H1 (cell line): ENCODE results near the gene TUT4. TPM values are rescaled to one million over a fixed set of nuclear protein-coding genes. Genes with fewer than 3 reads are reported as not detected.

ENCODE experiments used
- CBX5 ChIP-seq: fragments of 300-800, 300-1000 bp; sonication (generic); IDR thresholded peaks from 2 replicates; pipeline ENCODE4 v1.7.1; 2016; ENCODE audit warnings: antibody characterized with exemption, low read length, low read depth
- FOSL1 ChIP-seq: IDR thresholded peaks from 2 replicates; pipeline ENCODE4 v1.6.1; 2011; ENCODE audit warnings: mild to moderate bottlenecking, low read depth, low read length, moderate library complexity; ENCODE audit not compliant: insufficient read depth
- polyA plus RNA-seq, 7 experiments: library from polyadenylated mRNA; depleted of rRNA in 3 of 7; stranded (reverse) in 5 of 7; unstranded in 2 of 7; fragments of >200 nt in 5 of 7; fragments of 200-250 nt in 2 of 7; gene quantifications; 1 replicate in 5 of 7; 2 replicates in 1 of 7; 4 replicates in 1 of 7; pipeline versions ENCODE4 v1.2.1 to v1.2.3, GENCODE V29; 2011 to 2013; ENCODE audit warnings: missing spikeins in 2 of 7, mixed read lengths in 2 of 7
- total RNA-seq: library from RNA; stranded (reverse); fragmentation: NEBNext Ultra II Directional; extraction: Animal tissue kit (Norgen Biotek cat#: 25700); gene quantifications from 2 replicates; pipeline ENCODE4 v1.2.1, GENCODE V29; 2021
- TF ChIP-seq, protein P1 (sequence below): fragments of 300-600 bp; sonication (generic); IDR thresholded peaks from 2 replicates; pipeline ENCODE4 v1.7.1; 2012; ENCODE audit warnings: low read length, moderate library complexity, mild to moderate bottlenecking, inconsistent platforms; ENCODE audit not compliant: insufficient replicate concordance

The TUT4 gene
- total and polyA plus RNA-seq, 2 of the 8 experiments (the other 6 are each of a cell fraction or from before 2014, with no cell fraction given) = 54.5 to 63.3 TPM

DNA sequence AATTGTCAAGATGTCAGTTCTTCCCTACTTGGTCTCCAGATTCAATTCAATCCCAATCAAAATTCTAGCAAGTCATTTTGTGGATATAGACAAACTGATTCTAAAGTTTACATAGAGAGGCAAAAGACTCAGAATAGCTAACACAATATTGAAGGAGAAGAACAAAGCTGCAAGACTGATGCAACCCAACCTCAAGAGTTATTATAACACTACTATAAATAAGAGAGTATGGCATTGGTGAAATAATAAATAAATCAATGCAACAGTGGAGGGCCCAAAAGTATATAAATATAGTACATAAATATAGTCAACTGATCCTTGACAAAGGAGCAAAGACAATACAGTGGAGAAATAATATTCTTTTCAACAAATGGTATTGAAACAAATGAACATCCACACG, 98.8 kb downstream of the TUT4 start (continued):
- TF ChIP-seq, protein P1, sequence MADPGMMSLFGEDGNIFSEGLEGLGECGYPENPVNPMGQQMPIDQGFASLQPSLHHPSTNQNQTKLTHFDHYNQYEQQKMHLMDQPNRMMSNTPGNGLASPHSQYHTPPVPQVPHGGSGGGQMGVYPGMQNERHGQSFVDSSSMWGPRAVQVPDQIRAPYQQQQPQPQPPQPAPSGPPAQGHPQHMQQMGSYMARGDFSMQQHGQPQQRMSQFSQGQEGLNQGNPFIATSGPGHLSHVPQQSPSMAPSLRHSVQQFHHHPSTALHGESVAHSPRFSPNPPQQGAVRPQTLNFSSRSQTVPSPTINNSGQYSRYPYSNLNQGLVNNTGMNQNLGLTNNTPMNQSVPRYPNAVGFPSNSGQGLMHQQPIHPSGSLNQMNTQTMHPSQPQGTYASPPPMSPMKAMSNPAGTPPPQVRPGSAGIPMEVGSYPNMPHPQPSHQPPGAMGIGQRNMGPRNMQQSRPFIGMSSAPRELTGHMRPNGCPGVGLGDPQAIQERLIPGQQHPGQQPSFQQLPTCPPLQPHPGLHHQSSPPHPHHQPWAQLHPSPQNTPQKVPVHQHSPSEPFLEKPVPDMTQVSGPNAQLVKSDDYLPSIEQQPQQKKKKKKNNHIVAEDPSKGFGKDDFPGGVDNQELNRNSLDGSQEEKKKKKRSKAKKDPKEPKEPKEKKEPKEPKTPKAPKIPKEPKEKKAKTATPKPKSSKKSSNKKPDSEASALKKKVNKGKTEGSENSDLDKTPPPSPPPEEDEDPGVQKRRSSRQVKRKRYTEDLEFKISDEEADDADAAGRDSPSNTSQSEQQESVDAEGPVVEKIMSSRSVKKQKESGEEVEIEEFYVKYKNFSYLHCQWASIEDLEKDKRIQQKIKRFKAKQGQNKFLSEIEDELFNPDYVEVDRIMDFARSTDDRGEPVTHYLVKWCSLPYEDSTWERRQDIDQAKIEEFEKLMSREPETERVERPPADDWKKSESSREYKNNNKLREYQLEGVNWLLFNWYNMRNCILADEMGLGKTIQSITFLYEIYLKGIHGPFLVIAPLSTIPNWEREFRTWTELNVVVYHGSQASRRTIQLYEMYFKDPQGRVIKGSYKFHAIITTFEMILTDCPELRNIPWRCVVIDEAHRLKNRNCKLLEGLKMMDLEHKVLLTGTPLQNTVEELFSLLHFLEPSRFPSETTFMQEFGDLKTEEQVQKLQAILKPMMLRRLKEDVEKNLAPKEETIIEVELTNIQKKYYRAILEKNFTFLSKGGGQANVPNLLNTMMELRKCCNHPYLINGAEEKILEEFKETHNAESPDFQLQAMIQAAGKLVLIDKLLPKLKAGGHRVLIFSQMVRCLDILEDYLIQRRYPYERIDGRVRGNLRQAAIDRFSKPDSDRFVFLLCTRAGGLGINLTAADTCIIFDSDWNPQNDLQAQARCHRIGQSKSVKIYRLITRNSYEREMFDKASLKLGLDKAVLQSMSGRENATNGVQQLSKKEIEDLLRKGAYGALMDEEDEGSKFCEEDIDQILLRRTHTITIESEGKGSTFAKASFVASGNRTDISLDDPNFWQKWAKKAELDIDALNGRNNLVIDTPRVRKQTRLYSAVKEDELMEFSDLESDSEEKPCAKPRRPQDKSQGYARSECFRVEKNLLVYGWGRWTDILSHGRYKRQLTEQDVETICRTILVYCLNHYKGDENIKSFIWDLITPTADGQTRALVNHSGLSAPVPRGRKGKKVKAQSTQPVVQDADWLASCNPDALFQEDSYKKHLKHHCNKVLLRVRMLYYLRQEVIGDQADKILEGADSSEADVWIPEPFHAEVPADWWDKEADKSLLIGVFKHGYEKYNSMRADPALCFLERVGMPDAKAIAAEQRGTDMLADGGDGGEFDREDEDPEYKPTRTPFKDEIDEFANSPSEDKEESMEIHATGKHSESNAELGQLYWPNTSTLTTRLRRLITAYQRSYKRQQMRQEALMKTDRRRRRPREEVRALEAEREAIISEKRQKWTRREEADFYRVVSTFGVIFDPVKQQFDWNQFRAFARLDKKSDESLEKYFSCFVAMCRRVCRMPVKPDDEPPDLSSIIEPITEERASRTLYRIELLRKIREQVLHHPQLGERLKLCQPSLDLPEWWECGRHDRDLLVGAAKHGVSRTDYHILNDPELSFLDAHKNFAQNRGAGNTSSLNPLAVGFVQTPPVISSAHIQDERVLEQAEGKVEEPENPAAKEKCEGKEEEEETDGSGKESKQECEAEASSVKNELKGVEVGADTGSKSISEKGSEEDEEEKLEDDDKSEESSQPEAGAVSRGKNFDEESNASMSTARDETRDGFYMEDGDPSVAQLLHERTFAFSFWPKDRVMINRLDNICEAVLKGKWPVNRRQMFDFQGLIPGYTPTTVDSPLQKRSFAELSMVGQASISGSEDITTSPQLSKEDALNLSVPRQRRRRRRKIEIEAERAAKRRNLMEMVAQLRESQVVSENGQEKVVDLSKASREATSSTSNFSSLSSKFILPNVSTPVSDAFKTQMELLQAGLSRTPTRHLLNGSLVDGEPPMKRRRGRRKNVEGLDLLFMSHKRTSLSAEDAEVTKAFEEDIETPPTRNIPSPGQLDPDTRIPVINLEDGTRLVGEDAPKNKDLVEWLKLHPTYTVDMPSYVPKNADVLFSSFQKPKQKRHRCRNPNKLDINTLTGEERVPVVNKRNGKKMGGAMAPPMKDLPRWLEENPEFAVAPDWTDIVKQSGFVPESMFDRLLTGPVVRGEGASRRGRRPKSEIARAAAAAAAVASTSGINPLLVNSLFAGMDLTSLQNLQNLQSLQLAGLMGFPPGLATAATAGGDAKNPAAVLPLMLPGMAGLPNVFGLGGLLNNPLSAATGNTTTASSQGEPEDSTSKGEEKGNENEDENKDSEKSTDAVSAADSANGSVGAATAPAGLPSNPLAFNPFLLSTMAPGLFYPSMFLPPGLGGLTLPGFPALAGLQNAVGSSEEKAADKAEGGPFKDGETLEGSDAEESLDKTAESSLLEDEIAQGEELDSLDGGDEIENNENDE = no peak
- TF ChIP-seq FOSL1 (no peak), CBX5 (no peak)
